HG03469 (cell line): ENCODE results near the gene SOD3.
A peak's percentile ranks its signal among the peaks of the same experiment; 100 is the strongest.

Source experiments
- ATAC-seq: cut with Tn5 transposase; IDR thresholded peaks from one replicate; pipeline ENCODE4 v1.9.1; 2021; ENCODE audit warnings: mild to moderate bottlenecking, moderate library complexity, moderate number of reproducible peaks; ENCODE audit not compliant: unreplicated experiment

SOD3 gene

GRCh38 chr4:24794916-24795665, at the start of gene SOD3:
TSS of gene SOD3 (plus strand) at chr4:24795573. CDS start at chr4:24799522, 3,949 bp downstream.
- ATAC-seq, result no peak

GRCh38 chr4:24747234-24747975, 48.0 kb upstream of the SOD3 start:
- ATAC-seq, result no peak

- no peak for ATAC-seq
Measured at GRCh38 chr4:24748023-24748422, 47.4 kb upstream of the SOD3 start.

- no peak for ATAC-seq
Measured at GRCh38 chr4:24748758-24749350, 46.5 kb upstream of the SOD3 start.

- no peak for ATAC-seq
Measured at GRCh38 chr4:24750106-24750505, 45.3 kb upstream of the SOD3 start.

- ATAC-seq, result no peak
Measured at GRCh38 chr4:24751926-24752539, 43.3 kb upstream of the SOD3 start.

GRCh38 chr4:24753519-24753918, 41.9 kb upstream of the SOD3 start:
- ATAC-seq, result peak; percentile 87

- ATAC-seq, result no peak
Measured at GRCh38 chr4:24754571-24754970, 40.8 kb upstream of the SOD3 start.

- ATAC-seq, result no peak
Measured at GRCh38 chr4:24763631-24764297, 31.6 kb upstream of the SOD3 start.

- no peak for ATAC-seq
Measured at GRCh38 chr4:24764345-24764744, 31.0 kb upstream of the SOD3 start.

- ATAC-seq, result no peak
Measured at GRCh38 chr4:24765376-24765988, 29.9 kb upstream of the SOD3 start.

GRCh38 chr4:24768006-24768405, 27.4 kb upstream of the SOD3 start:
- no peak for ATAC-seq

GRCh38 chr4:24768604-24769003, 26.8 kb upstream of the SOD3 start:
- ATAC-seq, result peak; percentile 66

- ATAC-seq, result no peak
Measured at GRCh38 chr4:24769571-24769970, 25.8 kb upstream of the SOD3 start.

- ATAC-seq, result peak; percentile 67
Measured at GRCh38 chr4:24770032-24770584, 25.3 kb upstream of the SOD3 start.

GRCh38 chr4:24770667-24771066, 24.7 kb upstream of the SOD3 start:
- ATAC-seq, result no peak

GRCh38 chr4:24771241-24771640, 24.1 kb upstream of the SOD3 start:
- ATAC-seq, result no peak

GRCh38 chr4:24772061-24772705, 23.2 kb upstream of the SOD3 start:
- no peak for ATAC-seq

- no peak for ATAC-seq
Measured at GRCh38 chr4:24772952-24773351, 22.4 kb upstream of the SOD3 start.

GRCh38 chr4:24774452-24774851, 20.9 kb upstream of the SOD3 start:
- no peak for ATAC-seq
